ENCODE data around the gene TMEM125.
A peak's percentile ranks its signal among the peaks of the same experiment; 100 is the strongest.

The TMEM125 gene

DNA sequence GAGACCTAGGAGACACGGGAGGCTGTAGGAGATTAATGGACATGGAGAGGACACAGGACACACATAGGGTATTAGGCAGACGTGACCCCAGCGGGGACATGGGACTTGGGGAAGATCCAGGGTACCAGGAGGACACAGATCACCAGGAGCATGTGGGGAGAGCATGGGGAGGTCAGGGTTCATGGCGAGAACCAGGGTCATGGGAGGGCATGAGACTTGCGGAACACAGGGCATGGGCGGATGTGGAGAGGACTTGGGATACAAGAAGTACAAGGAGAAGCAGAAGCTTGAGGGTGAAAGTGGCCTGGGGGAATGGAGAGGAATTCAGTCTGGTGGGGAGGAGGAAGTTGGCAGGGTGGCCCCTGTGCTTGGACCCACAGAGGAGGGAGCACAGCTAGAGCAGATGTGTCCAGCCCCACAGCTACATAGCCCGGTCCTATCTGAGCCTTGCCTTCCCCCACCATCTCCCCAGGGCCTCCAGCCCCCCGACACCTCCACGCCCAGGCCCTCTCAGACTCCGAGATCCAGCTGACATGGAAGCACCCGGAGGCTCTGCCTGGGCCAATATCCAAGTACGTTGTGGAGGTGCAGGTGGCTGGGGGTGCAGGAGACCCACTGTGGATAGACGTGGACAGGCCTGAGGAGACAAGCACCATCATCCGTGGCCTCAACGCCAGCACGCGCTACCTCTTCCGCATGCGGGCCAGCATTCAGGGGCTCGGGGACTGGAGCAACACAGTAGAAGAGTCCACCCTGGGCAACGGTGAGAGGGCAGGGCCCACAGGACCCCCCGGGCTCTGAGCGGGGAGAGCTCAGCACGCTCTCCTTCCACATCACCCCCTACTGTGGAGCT lies 43.1 kb downstream of the TMEM125 start:
- no peak overlapping the region for H3K27ac Mint-ChIP-seq
- H3K9me3 Mint-ChIP-seq = no peaks in the 10 kb centered on the region
- no peaks in the 10 kb centered on the region for H3K4me1 Mint-ChIP-seq
- DNase-seq = no peak
- H3K36me3 Mint-ChIP-seq = no peaks in the 10 kb centered on the region
- CTCF ChIA-PET = no interaction called here
- peaks cover 6% of the 10 kb centered on the region for H3K27me3 Mint-ChIP-seq
- no peak overlapping the region for H3K4me3 Mint-ChIP-seq

DNA sequence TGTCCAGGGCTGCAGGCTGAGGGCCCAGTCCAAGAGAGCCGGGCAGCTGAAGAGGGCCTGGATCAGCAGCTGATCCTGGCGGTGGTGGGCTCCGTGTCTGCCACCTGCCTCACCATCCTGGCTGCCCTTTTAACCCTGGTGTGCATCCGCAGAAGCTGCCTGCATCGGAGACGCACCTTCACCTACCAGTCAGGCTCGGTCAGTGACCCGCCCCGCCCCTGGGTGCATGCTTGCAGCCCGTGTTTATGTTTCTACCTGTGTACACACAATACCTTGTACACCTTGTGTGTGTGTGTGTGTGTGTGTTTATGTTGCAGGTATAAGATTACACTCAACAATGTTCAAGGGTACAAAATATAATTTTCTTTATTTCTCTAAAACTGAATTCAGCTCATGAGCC lies 44.0 kb downstream of the TMEM125 start:
- no peak overlapping the region for H3K27ac Mint-ChIP-seq
- CTCF ChIA-PET = no interaction called here

DNA sequence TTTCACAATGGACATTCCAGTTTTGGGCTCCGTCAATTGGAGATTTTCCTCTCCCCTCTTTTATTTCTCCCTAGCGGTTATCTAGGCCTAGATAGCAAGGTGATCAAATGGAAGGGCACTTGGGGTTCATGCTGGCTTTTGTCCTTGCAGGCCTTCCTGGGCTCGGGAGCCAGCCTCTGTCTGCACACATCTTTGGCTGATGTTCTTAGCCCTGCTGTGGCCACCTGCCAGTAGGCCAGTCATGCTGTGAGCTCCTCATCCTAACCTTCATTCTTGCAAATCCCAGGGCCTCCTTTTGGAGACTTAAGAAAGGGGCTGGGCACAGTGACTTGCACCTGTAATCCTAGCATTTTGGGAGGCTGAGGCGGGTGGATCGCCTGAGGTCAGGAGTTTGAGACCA lies 44.5 kb downstream of the TMEM125 start:
- Mint-ChIP-seq H3K36me3 (no peaks in the 10 kb centered on the region), H3K4me3 (no peak overlapping the region), H3K27ac (no peak overlapping the region), H3K27me3 (no peaks in the 10 kb centered on the region), H3K9me3 (no peaks in the 10 kb centered on the region), H3K4me1 (no peaks in the 10 kb centered on the region)
- DNase-seq = no peak
- CTCF ChIA-PET = no interaction called here

More for the DNA sequence above, 44.0 kb downstream of the TMEM125 start:
- no peak overlapping the region for H3K4me3 Mint-ChIP-seq
- no peaks in the 10 kb centered on the region for H3K9me3 Mint-ChIP-seq
- H3K27me3 Mint-ChIP-seq = peaks cover 3% of the 10 kb centered on the region
- DNase-seq = no peak
- no peaks in the 10 kb centered on the region for H3K4me1 Mint-ChIP-seq
- H3K36me3 Mint-ChIP-seq = no peaks in the 10 kb centered on the region

DNA sequence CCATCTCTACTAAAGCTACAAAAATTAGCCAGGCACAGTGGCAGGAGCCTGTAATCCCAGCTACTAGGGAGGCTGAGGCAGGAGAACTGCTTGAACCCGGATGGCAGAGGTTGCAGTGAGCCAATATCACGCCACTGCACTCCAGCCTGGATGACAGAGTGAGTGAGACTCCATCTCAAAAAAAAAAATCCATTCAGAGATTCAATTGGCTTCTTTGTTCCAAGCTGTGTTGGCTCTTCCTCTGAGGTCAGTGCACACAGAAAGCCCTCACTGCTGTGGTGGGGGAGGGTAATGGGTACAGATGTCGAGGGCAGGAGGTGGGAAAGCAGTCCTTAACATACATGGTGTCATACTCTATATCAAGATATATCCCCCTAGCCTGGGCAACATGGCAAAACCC lies 45.7 kb downstream of the TMEM125 start:
- H3K4me3 Mint-ChIP-seq = no peak overlapping the region
- no peaks in the 10 kb centered on the region for H3K36me3 Mint-ChIP-seq
- H3K9me3 Mint-ChIP-seq = no peaks in the 10 kb centered on the region
- H3K27ac Mint-ChIP-seq = no peak overlapping the region
- CTCF ChIA-PET = no interaction called here
- DNase-seq = no peak
- no peaks in the 10 kb centered on the region for H3K4me1 Mint-ChIP-seq
- no peaks in the 10 kb centered on the region for H3K27me3 Mint-ChIP-seq

DNA sequence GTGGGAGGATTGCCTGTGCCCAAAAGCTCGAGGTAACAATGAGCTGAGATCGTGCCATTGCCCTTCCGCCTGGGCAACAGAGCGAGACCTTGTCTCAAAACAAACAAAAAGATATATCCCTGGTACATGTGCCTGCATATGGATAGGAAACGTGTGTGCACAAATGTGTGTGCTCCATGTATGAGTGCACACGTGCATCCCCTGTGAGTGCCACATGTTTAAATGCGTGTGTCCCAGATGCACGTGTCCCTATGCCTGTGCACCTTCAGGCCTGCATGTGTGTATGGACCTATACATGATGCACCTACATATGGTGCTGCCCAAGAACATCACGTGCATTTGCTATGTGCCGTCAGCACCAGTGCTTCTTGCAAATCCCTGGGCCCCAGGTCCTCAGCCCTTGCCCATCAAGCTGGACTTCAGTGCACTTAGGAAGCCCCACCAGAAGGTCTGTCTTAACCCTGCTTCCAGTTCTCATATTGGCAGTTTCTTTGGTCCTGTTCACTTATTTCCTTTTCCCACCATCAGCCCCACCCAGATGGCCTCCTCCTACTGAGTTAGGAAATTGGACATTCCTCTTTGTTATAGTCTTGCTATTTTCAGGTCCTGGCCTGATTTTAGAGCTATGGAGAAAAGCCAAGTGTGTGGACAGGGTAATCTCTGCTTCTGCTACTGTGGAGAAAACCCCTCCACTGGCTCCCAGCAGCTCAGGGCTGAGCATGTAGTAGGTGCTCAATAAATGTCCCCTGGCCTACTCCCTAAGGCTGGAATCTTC lies 46.4 kb downstream of the TMEM125 start:
- H3K27me3 Mint-ChIP-seq = no peaks in the 10 kb centered on the region
- H3K9me3 Mint-ChIP-seq = no peaks in the 10 kb centered on the region
- no peaks in the 10 kb centered on the region for H3K4me1 Mint-ChIP-seq
- no peaks in the 10 kb centered on the region for H3K36me3 Mint-ChIP-seq
- no peak overlapping the region for H3K27ac Mint-ChIP-seq
- no peak overlapping the region for H3K4me3 Mint-ChIP-seq
- no peak for DNase-seq
- CTCF ChIA-PET = no interaction called here

DNA sequence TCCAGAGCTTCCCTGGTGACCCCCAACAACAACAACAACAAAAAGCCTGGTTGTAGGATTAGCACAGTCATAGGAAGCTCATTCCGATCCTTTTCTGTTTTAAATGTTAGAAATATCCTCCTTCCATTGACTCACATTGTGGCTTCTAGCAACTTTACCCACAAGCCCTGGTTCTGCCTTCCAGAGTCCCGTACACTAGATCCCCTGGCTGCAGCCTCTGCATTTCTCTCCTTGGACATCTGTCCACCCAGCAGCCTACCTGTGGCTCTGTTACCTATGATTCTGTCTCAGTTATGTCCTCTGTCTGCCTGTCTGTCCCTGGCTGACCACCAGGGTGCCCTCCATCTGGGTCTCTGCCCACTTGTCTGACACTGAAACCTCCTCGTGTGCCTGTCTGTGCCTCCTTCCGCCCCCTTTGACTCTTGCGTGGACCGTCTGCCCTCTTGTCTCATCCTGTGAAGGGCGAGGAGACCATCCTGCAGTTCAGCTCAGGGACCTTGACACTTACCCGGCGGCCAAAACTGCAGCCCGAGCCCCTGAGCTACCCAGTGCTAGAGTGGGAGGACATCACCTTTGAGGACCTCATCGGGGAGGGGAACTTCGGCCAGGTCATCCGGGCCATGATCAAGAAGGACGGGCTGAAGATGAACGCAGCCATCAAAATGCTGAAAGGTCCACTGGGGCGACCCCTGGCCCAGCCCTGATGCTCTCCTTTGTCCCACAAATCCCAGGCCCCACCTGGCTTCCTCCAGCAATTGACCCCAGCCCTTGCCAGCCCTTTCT lies 47.1 kb downstream of the TMEM125 start:
- CTCF ChIA-PET = no interaction called here
- H3K27ac Mint-ChIP-seq = no peak overlapping the region
- H3K27me3 Mint-ChIP-seq = no peaks in the 10 kb centered on the region
- H3K4me1 Mint-ChIP-seq = no peaks in the 10 kb centered on the region
- H3K36me3 Mint-ChIP-seq = no peaks in the 10 kb centered on the region
- no peak for DNase-seq
- H3K9me3 Mint-ChIP-seq = no peaks in the 10 kb centered on the region
- no peak overlapping the region for H3K4me3 Mint-ChIP-seq

DNA sequence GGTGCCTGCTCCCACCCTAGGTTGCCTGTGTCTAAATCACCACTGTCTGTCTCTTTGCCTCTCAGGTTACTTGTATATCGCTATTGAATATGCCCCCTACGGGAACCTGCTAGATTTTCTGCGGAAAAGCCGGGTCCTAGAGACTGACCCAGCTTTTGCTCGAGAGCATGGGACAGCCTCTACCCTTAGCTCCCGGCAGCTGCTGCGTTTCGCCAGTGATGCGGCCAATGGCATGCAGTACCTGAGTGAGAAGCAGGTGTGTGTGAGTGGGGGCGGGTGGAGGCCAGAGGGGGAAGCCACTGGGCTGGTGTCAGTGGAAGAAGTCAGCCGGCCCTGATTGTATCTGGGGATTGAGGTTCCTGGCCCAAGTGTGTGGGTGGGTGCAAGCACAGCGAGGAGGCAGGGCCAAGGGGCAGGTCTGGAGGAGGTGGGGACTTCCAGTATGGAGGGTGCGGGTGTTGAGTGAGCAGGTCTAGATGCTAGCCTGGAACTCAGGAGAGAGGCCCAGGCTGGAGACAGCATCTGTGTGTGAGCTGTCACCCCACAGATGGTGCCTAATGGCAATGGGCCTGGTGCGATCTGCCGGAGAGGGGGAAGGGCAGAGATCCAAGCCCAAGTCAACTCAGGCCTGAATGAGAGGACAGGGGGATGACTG lies 48.2 kb downstream of the TMEM125 start:
- H3K27me3 Mint-ChIP-seq = no peaks in the 10 kb centered on the region
- CTCF ChIA-PET = no interaction called here
- H3K36me3 Mint-ChIP-seq = no peaks in the 10 kb centered on the region
- no peaks in the 10 kb centered on the region for H3K9me3 Mint-ChIP-seq
- peak; percentile 4 for DNase-seq
- H3K27ac Mint-ChIP-seq = no peak overlapping the region
- H3K4me3 Mint-ChIP-seq = no peak overlapping the region
- H3K4me1 Mint-ChIP-seq = no peaks in the 10 kb centered on the region

DNA sequence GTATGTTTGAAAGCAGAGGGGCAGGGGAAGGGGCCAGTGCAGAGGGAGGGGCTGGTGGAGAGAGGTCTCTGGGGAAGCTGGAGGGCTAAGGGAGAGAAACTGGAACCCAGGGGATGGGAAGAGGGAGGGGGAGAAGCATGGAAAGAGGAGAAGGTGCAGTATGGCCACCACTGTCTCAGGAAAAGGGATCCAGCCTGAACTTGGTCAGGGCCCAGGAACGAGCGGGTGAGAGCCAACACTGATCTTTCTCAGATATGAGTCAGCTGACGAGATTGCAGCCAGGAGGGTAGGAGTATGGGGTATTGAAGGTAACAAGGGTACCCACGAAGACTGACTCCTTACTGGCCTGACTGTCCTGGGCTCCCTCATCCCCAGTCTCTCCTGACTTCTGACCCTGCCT lies 49.0 kb downstream of the TMEM125 start:
- CTCF ChIA-PET = interaction anchor here (0.6 kb wide), 1 partner anchor 806 kb away, joined by 3 read pairs; no protein-coding TSS in a partner anchor
- Mint-ChIP-seq H3K4me1 (no peaks in the 10 kb centered on the region), H3K27me3 (no peaks in the 10 kb centered on the region), H3K36me3 (no peaks in the 10 kb centered on the region), H3K27ac (no peak overlapping the region), H3K9me3 (no peaks in the 10 kb centered on the region), H3K4me3 (no peak overlapping the region)
- DNase-seq = no peak

DNA sequence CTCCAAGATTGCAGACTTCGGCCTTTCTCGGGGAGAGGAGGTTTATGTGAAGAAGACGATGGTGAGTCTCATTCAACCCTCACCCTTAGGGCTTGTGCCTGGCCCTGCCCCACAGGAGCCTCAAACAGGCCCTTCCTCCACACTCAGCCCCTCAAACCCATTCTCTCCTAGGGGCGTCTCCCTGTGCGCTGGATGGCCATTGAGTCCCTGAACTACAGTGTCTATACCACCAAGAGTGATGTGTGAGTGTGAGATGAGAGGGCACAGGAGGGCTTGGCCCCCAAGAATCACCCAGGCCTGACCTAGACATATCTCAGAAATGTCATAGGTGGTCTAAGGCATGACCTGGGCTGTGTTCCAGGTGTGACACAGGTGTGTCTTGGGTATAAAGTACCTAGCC lies 49.5 kb downstream of the TMEM125 start:
- Mint-ChIP-seq H3K4me3 (no peak overlapping the region), H3K36me3 (no peaks in the 10 kb centered on the region), H3K27me3 (no peaks in the 10 kb centered on the region), H3K9me3 (peaks cover 2% of the 10 kb centered on the region), H3K27ac (no peak overlapping the region), H3K4me1 (no peaks in the 10 kb centered on the region)
- CTCF ChIA-PET = interaction anchor here (0.6 kb wide), 1 partner anchor 807 kb away, joined by 3 read pairs; no protein-coding TSS in a partner anchor
- no peak for DNase-seq

DNA sequence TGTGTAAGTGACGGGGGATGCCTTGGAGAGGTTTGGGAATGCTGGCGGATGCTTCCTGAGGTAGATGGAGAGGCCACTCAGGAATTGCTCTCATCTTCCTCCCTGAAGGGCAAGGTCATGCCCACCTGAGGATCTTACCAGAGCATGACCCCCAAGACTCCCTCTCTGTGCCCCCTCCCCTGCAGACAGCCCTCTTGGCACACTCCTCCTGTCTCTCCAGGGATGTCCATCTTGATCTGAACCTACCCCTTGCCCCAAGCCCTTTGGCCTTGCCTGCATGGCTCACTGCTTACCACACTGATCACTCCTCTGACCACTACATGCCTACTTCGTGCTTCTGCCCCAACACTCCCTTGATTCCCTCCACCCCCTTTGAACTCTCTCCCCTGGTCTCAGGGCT lies 50.0 kb downstream of the TMEM125 start:
- no peak overlapping the region for H3K27ac Mint-ChIP-seq
- H3K4me1 Mint-ChIP-seq = no peaks in the 10 kb centered on the region
- CTCF ChIA-PET = no interaction called here
- DNase-seq = peak; percentile 9
- H3K9me3 Mint-ChIP-seq = peaks cover 5% of the 10 kb centered on the region
- no peak overlapping the region for H3K4me3 Mint-ChIP-seq
- H3K27me3 Mint-ChIP-seq = peaks cover 3% of the 10 kb centered on the region
- H3K36me3 Mint-ChIP-seq = peaks cover 1% of the 10 kb centered on the region

DNA sequence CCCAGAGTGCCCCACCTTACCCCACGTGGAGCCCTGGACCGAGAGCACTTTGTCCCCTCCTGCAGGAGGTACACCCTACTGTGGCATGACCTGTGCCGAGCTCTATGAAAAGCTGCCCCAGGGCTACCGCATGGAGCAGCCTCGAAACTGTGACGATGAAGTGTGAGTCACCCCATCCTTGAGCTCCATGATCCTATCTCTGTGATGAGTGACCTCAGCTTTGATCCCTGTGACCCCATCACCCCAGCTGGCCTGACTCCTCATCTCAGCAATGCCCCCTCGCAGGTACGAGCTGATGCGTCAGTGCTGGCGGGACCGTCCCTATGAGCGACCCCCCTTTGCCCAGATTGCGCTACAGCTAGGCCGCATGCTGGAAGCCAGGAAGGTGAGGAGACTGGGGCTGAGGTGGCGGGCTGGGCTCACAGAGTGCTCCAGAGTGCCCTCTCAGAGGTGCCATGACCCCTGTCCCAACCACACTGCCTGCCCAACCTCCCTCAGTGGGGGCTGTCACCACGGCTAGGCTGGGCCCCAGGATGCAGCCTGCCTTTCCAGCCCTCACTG lies 51.6 kb downstream of the TMEM125 start:
- no peak overlapping the region for H3K4me3 Mint-ChIP-seq

DNA sequence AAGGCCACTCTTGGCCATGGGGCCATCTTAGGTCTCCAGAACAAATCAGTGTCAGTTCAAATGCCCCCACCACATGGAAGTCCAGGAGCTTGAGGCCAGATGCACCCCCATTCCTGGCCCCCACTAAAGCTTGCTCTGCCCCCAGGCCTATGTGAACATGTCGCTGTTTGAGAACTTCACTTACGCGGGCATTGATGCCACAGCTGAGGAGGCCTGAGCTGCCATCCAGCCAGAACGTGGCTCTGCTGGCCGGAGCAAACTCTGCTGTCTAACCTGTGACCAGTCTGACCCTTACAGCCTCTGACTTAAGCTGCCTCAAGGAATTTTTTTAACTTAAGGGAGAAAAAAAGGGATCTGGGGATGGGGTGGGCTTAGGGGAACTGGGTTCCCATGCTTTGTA lies 52.7 kb downstream of the TMEM125 start:
- Mint-ChIP-seq H3K27me3 (peaks cover 4% of the 10 kb centered on the region), H3K9me3 (peaks cover 18% of the 10 kb centered on the region), H3K27ac (no peak overlapping the region), H3K4me1 (no peaks in the 10 kb centered on the region), H3K4me3 (no peak overlapping the region), H3K36me3 (peaks cover 1% of the 10 kb centered on the region)
- DNase-seq = peak; percentile 11
- CTCF ChIA-PET = interaction anchor here (1.0 kb wide), 1 partner anchor 41 kb away, joined by 3 read pairs; no protein-coding TSS in a partner anchor

More for the DNA sequence above, 51.6 kb downstream of the TMEM125 start:
- peaks cover 4% of the 10 kb centered on the region for H3K27me3 Mint-ChIP-seq
- H3K36me3 Mint-ChIP-seq = peaks cover 1% of the 10 kb centered on the region
- H3K9me3 Mint-ChIP-seq = peaks cover 14% of the 10 kb centered on the region
- no peak overlapping the region for H3K27ac Mint-ChIP-seq
- CTCF ChIA-PET = no interaction called here
- peak; percentile 16 for DNase-seq
- no peaks in the 10 kb centered on the region for H3K4me1 Mint-ChIP-seq
